Measurements from ENCODE around the gene PLEKHG3. TPM values are rescaled to one million over a fixed set of nuclear protein-coding genes. Genes with fewer than 3 reads are reported as not detected.

Gene PLEKHG3
- total and polyA plus RNA-seq, 2 of the 4 experiments (the other 2 are of a cell fraction) = 8.2 to 8.4 TPM

- TF ChIP-seq NFE2L2 (IDR thresholded peaks at IDR 0.05; ENCODE audit: low read depth, low read length) = no peak
- no peak for TF ChIP-seq ELK1 (IDR thresholded peaks at IDR 0.05; ENCODE audit: borderline replicate concordance, low read depth, low read length)
- TF ChIP-seq USF2 (IDR thresholded peaks at IDR 0.05; ENCODE audit: low read depth, low read length) = no peak
- no peak for TF ChIP-seq MAZ (IDR thresholded peaks at IDR 0.05; ENCODE audit: borderline replicate concordance, low read depth, low read length)
- TF ChIP-seq RFX5 (IDR thresholded peaks at IDR 0.05; ENCODE audit: low read depth, low read length) = no peak
- no peak for TF ChIP-seq MAFK (IDR thresholded peaks at IDR 0.05; ENCODE audit: low read depth, low read length)
- TF ChIP-seq CHD1 (IDR thresholded peaks at IDR 0.05; ENCODE audit: low read depth, low read length) = no peak
- TF ChIP-seq SMC3 (IDR thresholded peaks at IDR 0.05; ENCODE audit: low read depth, low read length) = no peak
- TF ChIP-seq POLR2A (IDR thresholded peaks at IDR 0.05; ENCODE audit: low read depth, low read length) = no peak
- TF ChIP-seq BHLHE40 (IDR thresholded peaks at IDR 0.05; ENCODE audit: low read depth, low read length) = no peak
- no peak for TF ChIP-seq RAD21 (IDR thresholded peaks at IDR 0.05; ENCODE audit: low read length)
- TF ChIP-seq MXI1 (IDR thresholded peaks at IDR 0.05; ENCODE audit: borderline replicate concordance, low read depth, low read length) = no peak
- TF ChIP-seq RCOR1 (IDR thresholded peaks at IDR 0.05; ENCODE audit: insufficient replicate concordance, low read length) = no peak
- no peak for TF ChIP-seq CTCF (conservative IDR thresholded peaks at IDR 0.05; ENCODE audit: low read depth, low read length)
- no peak for TF ChIP-seq CEBPB (IDR thresholded peaks at IDR 0.05; ENCODE audit: low read depth, low read length)
- no peak for TF ChIP-seq FOS (IDR thresholded peaks at IDR 0.05; ENCODE audit: low read depth, low read length)
- Histone ChIP-seq H3K4me2 (ENCODE audit: low read depth, low read length) (no peak overlapping the region), H3K14ac (replicated peaks; ENCODE audit: low read depth, low read length) (no peak overlapping the region), H3K4ac (ENCODE audit: low read depth, low read length) (no peak overlapping the region), H3K27me3 (ENCODE audit: control insufficient read depth, insufficient read depth, low read length) (no peaks in the 10 kb centered on the region), H3K4me3 (ENCODE audit: insufficient read depth, low read depth, low read length) (no peak overlapping the region), H3K18ac (ENCODE audit: low read depth, low read length) (no peak overlapping the region), H3K23ac (ENCODE audit: low read depth, low read length) (no peak overlapping the region), H3K36me3 (ENCODE audit: control insufficient read depth, insufficient read depth, low read length) (no peaks in the 10 kb centered on the region), H4K8ac (ENCODE audit: low read depth in 2 of 2, low read length in 2 of 2) (no peak overlapping the region), H4K5ac (ENCODE audit: low read depth, low read length) (no peak overlapping the region), H3K9ac (ENCODE audit: low read depth, low read length) (no peak overlapping the region), H3K27ac (ENCODE audit: insufficient read depth, low read length) (no peak overlapping the region), H4K91ac (ENCODE audit: insufficient read depth, low read depth, low read length) (no peak overlapping the region), H3K9me3 (ENCODE audit: control insufficient read depth, insufficient read depth, low read length) (peaks cover 7% of the 10 kb centered on the region), H2AFZ (replicated peaks; ENCODE audit: low read length, poor library complexity) (no peak overlapping the region), H3K56ac (ENCODE audit: extremely low read depth, insufficient read depth, low read length) (no peak overlapping the region), H2BK120ac (ENCODE audit: low read depth, low read length) (no peak overlapping the region), H3K9me1 (ENCODE audit: insufficient read depth, low read length) (peaks cover 16% of the 10 kb centered on the region), H3K79me1 (ENCODE audit: low read depth in 1 of 2, low read length in 2 of 2) (peaks cover 7 to 14% of the 10 kb centered on the region in 2 experiments; a peak in 2 of 4 replicates), H2AK9ac (replicated peaks; ENCODE audit: low read depth, low read length, poor library complexity) (no peak overlapping the region), H2BK20ac (ENCODE audit: low read depth, low read length) (no peak overlapping the region), H2BK5ac (ENCODE audit: low read depth, low read length, poor library complexity, severe bottlenecking) (no peak overlapping the region), H4K20me1 (ENCODE audit: insufficient read depth, low read length) (no peaks in the 10 kb centered on the region; the same call in 1 of the 2 replicates), H2BK15ac (ENCODE audit: low read depth, low read length) (no peak overlapping the region), H3K4me1 (ENCODE audit: control insufficient read depth, insufficient read depth, low read length) (peaks cover 5% of the 10 kb centered on the region), H2AK5ac (ENCODE audit: low read depth, low read length) (no peak overlapping the region)
- POLR2A ChIA-PET (ENCODE audit: unreplicated experiment) = interaction anchor here (0.6 kb wide), 1 partner anchor 31 kb away, joined by 3 read pairs; no protein-coding TSS in a partner anchor
- CTCF ChIA-PET = no interaction called here
- no TSS peak for BruUV-seq (replicated peaks)
- DNase-seq = no peak
- 100% methylated on average over 1 of the region's 4 CpGs; no CpG with 5 or more reads in 1 of the 2 experiments for WGBS, 2 experiments (ENCODE audit: extremely low coverage in 2 of 2, insufficient read length in 1 of 2)
- in situ Hi-C loops (cut with MboI; ENCODE audit: low sequenced_read_pairs) (no loop called here), dilution Hi-C loops (cut with HindIII; ENCODE audit: low sequenced_read_pairs, unreplicated experiment) (no loop called here), intact Hi-C loops (cut with micrococcal nuclease) (no loop called here)
- no peak for ATAC-seq (ENCODE audit: low read depth)
Observed at GRCh38 chr14:64715146-64715627, 11.0 kb downstream of the PLEKHG3 start.
